ENCODE measurements around the gene ZNF407. TPM values are rescaled to one million over a fixed set of nuclear protein-coding genes. Genes with fewer than 3 reads are reported as not detected.

ZNF407 gene
- total and polyA plus RNA-seq, 4 donors: 1.9 to 16.5 (median 6.6) TPM

GRCh38 chr18:74732380-74732779 lies 134.7 kb downstream of the ZNF407 start:
- H3K9ac ChIP-seq (ENCODE audit: low read depth in 1 of 2, low read length in 2 of 2): no peak overlapping the region
- no peak for TF ChIP-seq JUND (IDR thresholded peaks at IDR 0.05)
- peak in 1 of 2 donors; percentile 13 for TF ChIP-seq HNF4A (conservative IDR thresholded peaks at IDR 0.05)
- no peak for TF ChIP-seq YY1 (IDR thresholded peaks at IDR 0.05)
- no peak for TF ChIP-seq ATF3 (IDR thresholded peaks at IDR 0.05)
- TF ChIP-seq TAF1 (conservative IDR thresholded peaks at IDR 0.05): no peak
- no peak for TF ChIP-seq EGR1 (IDR thresholded peaks at IDR 0.05; ENCODE audit: low read depth in 2 of 2)
- TF ChIP-seq REST (IDR thresholded peaks at IDR 0.05): no peak
- H3K27ac ChIP-seq (ENCODE audit: low read depth in 1 of 2, low read length in 2 of 2): no peak overlapping the region
- H3K9me3 ChIP-seq (ENCODE audit: control insufficient read depth in 4 of 4, low read length in 3 of 4): no peaks in the 10 kb centered on the region
- no peak overlapping the region for H3K4me3 ChIP-seq (ENCODE audit: low read depth in 1 of 3, low read length in 3 of 3)
- no peaks in the 10 kb centered on the region for H3K36me3 ChIP-seq (ENCODE audit: control insufficient read depth in 4 of 4, insufficient read depth in 3 of 4, low read depth in 1 of 4, low read length in 3 of 4)
- DNase-seq (ENCODE audit: low spot score): no peak
- WGBS: 94% methylated on average over 1 of the region's 1 CpG
- peaks cover 0 to 30% (median 23%) of the 10 kb centered on the region in 4 donors for H3K4me1 ChIP-seq (ENCODE audit: control insufficient read depth in 4 of 4, insufficient read depth in 4 of 4, low read length in 3 of 4)
- no peaks in the 10 kb centered on the region for H3K27me3 ChIP-seq (ENCODE audit: control insufficient read depth in 4 of 4, insufficient read depth in 4 of 4, low read length in 3 of 4)

- H3K27me3 ChIP-seq (ENCODE audit: control insufficient read depth in 4 of 4, insufficient read depth in 4 of 4, low read length in 3 of 4): no peaks in the 10 kb centered on the region
- TF ChIP-seq RAD21 (IDR thresholded peaks at IDR 0.05): no peak
- peak; percentile 38 for TF ChIP-seq SP1 (IDR thresholded peaks at IDR 0.05)
- peak; percentile 19 to 28 for TF ChIP-seq RXRA (IDR thresholded peaks at IDR 0.05)
- no peak for TF ChIP-seq YY1 (IDR thresholded peaks at IDR 0.05)
- TF ChIP-seq REST (IDR thresholded peaks at IDR 0.05): no peak
- TF ChIP-seq FOXA1 (IDR thresholded peaks at IDR 0.05): no peak
- TF ChIP-seq NR2F2 (IDR thresholded peaks at IDR 0.05): no peak
- no peak for TF ChIP-seq JUND (IDR thresholded peaks at IDR 0.05)
- no peak for TF ChIP-seq CTCF (IDR thresholded peaks at IDR 0.05; ENCODE audit: low read depth, low read length, missing input control)
- no peak for TF ChIP-seq GABPA (IDR thresholded peaks at IDR 0.05 in 1 of 2, conservative IDR thresholded peaks at IDR 0.05 in 1 of 2)
- peak; percentile 70 for TF ChIP-seq HNF4G (IDR thresholded peaks at IDR 0.05)
- TF ChIP-seq EGR1 (IDR thresholded peaks at IDR 0.05; ENCODE audit: low read depth in 2 of 2): no peak
- TF ChIP-seq HNF4A (conservative IDR thresholded peaks at IDR 0.05): peak; percentile 87 to 88
- no peak for TF ChIP-seq TAF1 (conservative IDR thresholded peaks at IDR 0.05)
- TF ChIP-seq ZBTB33 (IDR thresholded peaks at IDR 0.05): no peak
- no peak for TF ChIP-seq ATF3 (IDR thresholded peaks at IDR 0.05)
- no peak for TF ChIP-seq MAX (IDR thresholded peaks at IDR 0.05)
- no peak for TF ChIP-seq FOXA2 (IDR thresholded peaks at IDR 0.05)
- H3K4me1 ChIP-seq (ENCODE audit: control insufficient read depth in 4 of 4, insufficient read depth in 4 of 4, low read length in 3 of 4): peaks cover 0 to 35% (median 26%) of the 10 kb centered on the region in 4 donors
- H3K36me3 ChIP-seq (ENCODE audit: control insufficient read depth in 4 of 4, insufficient read depth in 3 of 4, low read depth in 1 of 4, low read length in 3 of 4): no peaks in the 10 kb centered on the region
- no peaks in the 10 kb centered on the region for H3K9me3 ChIP-seq (ENCODE audit: control insufficient read depth in 4 of 4, low read length in 3 of 4)
- H3K9ac ChIP-seq (ENCODE audit: low read depth in 1 of 2, low read length in 2 of 2): no peak overlapping the region
- DNase-seq (ENCODE audit: low spot score): no peak
- whole genome bisulfite sequencing: 42% methylated on average over 3 of the region's 3 CpGs
- peak overlapping the region; percentile 65 to 84 for H3K27ac ChIP-seq (ENCODE audit: low read depth in 1 of 2, low read length in 2 of 2)
- H3K4me3 ChIP-seq (ENCODE audit: low read depth in 1 of 3, low read length in 3 of 3): peak overlapping the region in 2 of 3 donors; percentile 0 to 67
Observed at GRCh38 chr18:74733598-74733997, 135.9 kb downstream of the ZNF407 start.
